SK-N-SH treated with all-trans-retinoic acid at 6 μM for 48 hours (cell line): ENCODE measurements around the gene LTO1.

Experiments
- ATAC-seq: fragments of 200-7000 bp; cut with Tn5 transposase; 3 replicates; pipeline ENCODE4 v1.9.1; 2020; ENCODE audit warnings: mild to moderate bottlenecking, moderate library complexity
- ARNTL ChIP-seq: fragments of 450-650 bp; formaldehyde crosslinking; IDR thresholded peaks from 2 replicates; pipeline ENCODE4 v1.5.0; 2020; ENCODE audit warnings: low read depth, mild to moderate bottlenecking, moderate library complexity, borderline replicate concordance
- BACH2 ChIP-seq: fragments of 250-450 bp; sonication (Bioruptor Pico); IDR thresholded peaks from 2 replicates; pipeline ENCODE4 v1.9.0; 2021; ENCODE audit warnings: mild to moderate bottlenecking, borderline replicate concordance
- CREB5 ChIP-seq: fragments of 250-450 bp; sonication (Bioruptor Pico); IDR thresholded peaks from 2 replicates; pipeline ENCODE4 v1.5.1; 2020; ENCODE audit warnings: low read depth, mild to moderate bottlenecking, moderate library complexity
- CSDC2 ChIP-seq: fragments of 250-450 bp; sonication (Bioruptor Pico); IDR thresholded peaks from 2 replicates; pipeline ENCODE4 v1.5.0; 2020; ENCODE audit warnings: mild to moderate bottlenecking, moderate library complexity
- CSRNP3 ChIP-seq: fragments of 250-450 bp; sonication (Bioruptor Pico); IDR thresholded peaks from 2 replicates; pipeline ENCODE4 v1.5.1; 2021; ENCODE audit warnings: mild to moderate bottlenecking, moderate library complexity
- ESRRG ChIP-seq: fragments of 250-450 bp; sonication (Bioruptor Pico); IDR thresholded peaks from 2 replicates; pipeline ENCODE4 v1.6.1; 2021; ENCODE audit warnings: mild to moderate bottlenecking
- GLIS3 ChIP-seq: fragments of 250-450 bp; sonication (Bioruptor Pico); IDR thresholded peaks from 2 replicates; pipeline ENCODE4 v1.5.0; 2020; ENCODE audit warnings: mild to moderate bottlenecking, moderate library complexity
- ISL1 ChIP-seq: fragments of 250-450 bp; sonication (Bioruptor Pico); IDR thresholded peaks from 2 replicates; pipeline ENCODE4 v2.1.2; 2022; ENCODE audit warnings: mild to moderate bottlenecking, moderate library complexity
- OSR1 ChIP-seq: fragments of 250-450 bp; sonication (Bioruptor Pico); IDR thresholded peaks from 2 replicates; pipeline ENCODE4 v1.8.0; 2022; ENCODE audit warnings: moderate library complexity, mild to moderate bottlenecking, inconsistent platforms
- POU6F1 ChIP-seq: fragments of 250-450 bp; sonication (Bioruptor Pico); IDR thresholded peaks from 2 replicates; pipeline ENCODE4 v1.8.0; 2021; ENCODE audit warnings: low read depth, mild to moderate bottlenecking, moderate library complexity, borderline replicate concordance
- PPARA ChIP-seq: fragments of 250-450 bp; sonication (Bioruptor Pico); IDR thresholded peaks from 2 replicates; pipeline ENCODE4 v1.5.0; 2020; ENCODE audit warnings: mild to moderate bottlenecking, borderline replicate concordance
- RARB ChIP-seq: fragments of 250-450 bp; sonication (Bioruptor Pico); IDR thresholded peaks from 2 replicates; pipeline ENCODE4 v1.8.0; 2021; ENCODE audit warnings: mild to moderate bottlenecking, moderate library complexity
- SNAI2 ChIP-seq: fragments of 250-450 bp; sonication (Bioruptor Pico); IDR thresholded peaks from 2 replicates; pipeline ENCODE4 v1.5.0; 2020; ENCODE audit warnings: mild to moderate bottlenecking, moderate library complexity
- TCF4 ChIP-seq: fragments of 250-450 bp; sonication (Bioruptor Pico); IDR thresholded peaks from 2 replicates; pipeline ENCODE4 v1.8.0; 2021; ENCODE audit warnings: mild to moderate bottlenecking, moderate library complexity, borderline replicate concordance
- TSHZ2 ChIP-seq: fragments of 250-450 bp; sonication (Bioruptor Pico); IDR thresholded peaks from 2 replicates; pipeline ENCODE4 v1.5.0; 2020; ENCODE audit warnings: mild to moderate bottlenecking, moderate library complexity
- ZC3H10 ChIP-seq: fragments of 250-450 bp; sonication (Bioruptor Pico); IDR thresholded peaks from 2 replicates; pipeline ENCODE4 v1.5.1; 2021; ENCODE audit warnings: mild to moderate bottlenecking, moderate library complexity
- ZFP30 ChIP-seq: fragments of 450-650 bp; formaldehyde crosslinking; IDR thresholded peaks from 2 replicates; pipeline ENCODE4 v1.5.0; 2022; ENCODE audit warnings: mild to moderate bottlenecking, moderate library complexity
- ZNF565 ChIP-seq: fragments of 450-650 bp; formaldehyde crosslinking; conservative IDR thresholded peaks from 2 replicates; pipeline ENCODE4 v1.5.0; 2020; ENCODE audit warnings: low read depth, mild to moderate bottlenecking, moderate library complexity
- ZNF70 ChIP-seq: fragments of 450-650 bp; formaldehyde crosslinking; IDR thresholded peaks from 2 replicates; pipeline ENCODE4 v1.5.0; 2020; ENCODE audit warnings: mild to moderate bottlenecking, moderate library complexity
- ZNF8 ChIP-seq: fragments of 450-650 bp; formaldehyde crosslinking; IDR thresholded peaks from 2 replicates; pipeline ENCODE4 v1.5.0; 2020; ENCODE audit warnings: mild to moderate bottlenecking, moderate library complexity

LTO1 gene

GRCh38 chr11:69674267-69674885 is 777 bp downstream of the LTO1 start:
- peak; percentile 53 for ATAC-seq
- TF ChIP-seq ZNF70 (CRISPR knock-in tag) (no peak), BACH2 (CRISPR knock-in tag) (no peak), TSHZ2 (CRISPR knock-in tag) (no peak), ZFP30 (CRISPR knock-in tag) (no peak), CSDC2 (CRISPR knock-in tag) (no peak), ZNF565 (CRISPR knock-in tag) (no peak), CREB5 (CRISPR knock-in tag) (no peak), SNAI2 (CRISPR knock-in tag) (no peak), ZC3H10 (CRISPR knock-in tag) (no peak)
- TF ChIP-seq, all 23 proteins: peak for 0

- no peak for ATAC-seq
- TF ChIP-seq CSRNP3 (CRISPR knock-in tag) (no peak), PPARA (CRISPR knock-in tag) (no peak), CREB5 (CRISPR knock-in tag) (no peak), RARB (CRISPR knock-in tag) (no peak), TSHZ2 (CRISPR knock-in tag) (no peak), GLIS3 (no peak), ZC3H10 (CRISPR knock-in tag) (no peak), ZNF565 (CRISPR knock-in tag) (no peak), POU6F1 (CRISPR knock-in tag) (no peak), ISL1 (CRISPR knock-in tag) (no peak), ZFP30 (CRISPR knock-in tag) (no peak), ZNF8 (CRISPR knock-in tag) (no peak), ESRRG (CRISPR knock-in tag) (no peak), CSDC2 (CRISPR knock-in tag) (no peak), ARNTL (CRISPR knock-in tag) (no peak), SNAI2 (CRISPR knock-in tag) (no peak), TCF4 (CRISPR knock-in tag) (no peak), ZNF70 (CRISPR knock-in tag) (no peak), OSR1 (CRISPR knock-in tag) (no peak)
These were observed 3.3 kb downstream of the LTO1 start for GRCh38 chr11:69671734-69672465.
